K562 (cell line): ENCODE measurements around the gene CHL1. TPM values are rescaled to one million over a fixed set of nuclear protein-coding genes. Genes with fewer than 3 reads are reported as not detected.

ENCODE experiments used
- GTF2E2 ChIP-seq: fragments of 200-800 bp; sonication (Bioruptor generic); IDR thresholded peaks from 2 replicates; pipeline ENCODE4 v1.6.1; 2016; ENCODE audit warnings: missing genetic modification characterization, missing compliant biosample characterization
- LARP7 ChIP-seq: fragments of 450-650 bp; IDR thresholded peaks from 2 replicates; pipeline ENCODE4 v1.6.1; 2016
- MECOM ChIP-seq: fragments of 250-450 bp; sonication (Bioruptor Pico); IDR thresholded peaks from 2 replicates; pipeline ENCODE4 v1.8.0; 2022; ENCODE audit warnings: inconsistent platforms
- NR2C2 ChIP-seq, 2 experiments: fragments of 200-800 bp in 1 of 2; sonication (Bioruptor generic) in 1 of 2; sonication (generic) in 1 of 2; formaldehyde crosslinking in 1 of 2; IDR thresholded peaks; 2 replicates each; pipeline versions ENCODE4 v1.6.1 to v1.8.0; 2016 to 2022; ENCODE audit warnings: mild to moderate bottlenecking in 1 of 2, missing compliant biosample characterization in 1 of 2, missing genetic modification characterization in 1 of 2, missing genetic modification reagents in 1 of 2
- POLR2AphosphoS5 ChIP-seq: IDR thresholded peaks from 2 replicates; pipeline ENCODE4 v1.6.1; 2011; ENCODE audit warnings: mild to moderate bottlenecking, low read depth, low read length, moderate library complexity; ENCODE audit not compliant: control insufficient read depth, insufficient read depth
- SRSF7 ChIP-seq: fragments of 200-400 bp; formaldehyde crosslinking; optimal IDR thresholded peaks from 2 replicates; pipeline ENCODE3; 2017; ENCODE audit warnings: mild to moderate bottlenecking, low read depth, low read length
- STAT5B ChIP-seq: fragments of 250-450 bp; sonication (Bioruptor Pico); IDR thresholded peaks from 2 replicates; pipeline ENCODE4 v1.8.0; 2021; ENCODE audit warnings: mild to moderate bottlenecking, inconsistent platforms
- ZEB2 ChIP-seq: fragments of 450-650 bp; IDR thresholded peaks from 2 replicates; pipeline ENCODE4 v1.6.1; 2016
- ZNF165 ChIP-seq: fragments of 250-450 bp; sonication (Bioruptor Pico); IDR thresholded peaks from 2 replicates; pipeline ENCODE4 v1.4.0; 2020; ENCODE audit warnings: borderline replicate concordance
- ZNF407 ChIP-seq: fragments of 450-650 bp; IDR thresholded peaks from 2 replicates; pipeline ENCODE4 v1.6.1; 2016; ENCODE audit warnings: low read depth
- polyA plus RNA-seq, 8 experiments: library from polyadenylated mRNA; depleted of rRNA in 4 of 8; stranded (reverse) in 5 of 8; unstranded in 3 of 8; fragments of >200 nt; fragmentation: Nextera tagmentation in 2 of 8; fragmentation: Illumina TruSeq in 1 of 8; extraction: Ambion mirVana in 2 of 8; extraction: Trizol in 1 of 8; gene quantifications; 2 replicates each; pipeline versions ENCODE4 v1.2.1 to v1.2.3, GENCODE V29; 2011 to 2014; ENCODE audit warnings: inconsistent platforms in 1 of 8, missing spikeins in 1 of 8
- total RNA-seq, 7 experiments: library from RNA; depleted of rRNA in 6 of 7; stranded (reverse); fragments of >200 nt in 6 of 7; fragmentation: Illumina TruSeq in 2 of 7; extraction: Trizol in 2 of 7; gene quantifications; 2 replicates each; pipeline versions ENCODE4 v1.2.1 to v1.2.3, GENCODE V29; 2011 to 2021; ENCODE audit warnings: low replicate concordance in 1 of 7

The CHL1 gene
- total and polyA plus RNA-seq, 9 of the 15 experiments (the other 6 are each of a cell fraction or from before 2014, with no cell fraction given): 0.02 TPM; not detected in 8

DNA sequence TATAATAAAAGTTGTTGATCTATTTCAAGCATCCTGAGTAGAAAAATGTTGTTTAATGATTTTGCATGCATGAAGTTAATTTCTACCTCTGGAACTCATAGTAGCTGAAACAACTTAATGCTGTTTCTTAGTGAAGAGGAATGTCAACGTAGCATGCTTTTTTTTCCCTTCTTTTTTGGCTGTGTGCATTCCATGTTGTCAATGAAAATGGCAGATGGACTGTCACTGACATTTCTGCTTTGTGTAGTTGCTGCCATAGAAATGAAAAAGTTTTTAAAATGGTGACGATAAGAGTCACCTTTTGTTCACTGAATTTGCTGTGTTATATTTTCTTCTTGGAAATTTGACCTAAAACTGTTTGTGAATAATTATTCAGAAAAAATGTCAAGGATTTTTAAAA, 116.3 kb downstream of the CHL1 start (continued):
- TF ChIP-seq ZNF407 (no peak), GTF2E2 (no peak), NR2C2 (CRISPR knock-in tag; IDR thresholded peaks at IDR 0.05) (no peak), NR2C2 (tag; IDR thresholded peaks at IDR 0.05) (no peak), POLR2AphosphoS5 (no peak), ZNF165 (CRISPR knock-in tag) (no peak), ZEB2 (no peak), MECOM (no peak), LARP7 (no peak), SRSF7 (no peak), STAT5B (no peak)
